ENCODE measurements around the gene SLC26A2.

DNA sequence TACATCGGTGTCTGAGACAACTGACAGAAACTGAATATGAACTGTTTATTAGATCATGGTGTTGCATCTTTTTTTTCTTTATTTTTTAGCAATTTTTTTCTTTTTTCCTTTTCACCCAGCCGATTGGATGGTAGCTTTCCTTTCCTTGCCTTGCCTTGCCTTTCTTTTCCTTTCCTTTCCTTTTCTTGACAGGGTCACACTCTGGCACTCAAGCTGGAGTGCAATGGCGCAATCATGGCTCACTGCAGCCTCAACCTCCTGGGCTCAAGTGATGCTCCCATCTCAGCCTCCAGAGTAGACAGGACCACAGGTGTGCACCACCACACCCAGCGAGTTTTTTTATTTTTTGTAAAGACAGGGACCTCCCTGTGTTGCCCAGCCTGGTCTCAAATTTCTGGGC lies 18.8 kb upstream of the SLC26A2 start:
- TF ChIP-seq, protein P1, sequence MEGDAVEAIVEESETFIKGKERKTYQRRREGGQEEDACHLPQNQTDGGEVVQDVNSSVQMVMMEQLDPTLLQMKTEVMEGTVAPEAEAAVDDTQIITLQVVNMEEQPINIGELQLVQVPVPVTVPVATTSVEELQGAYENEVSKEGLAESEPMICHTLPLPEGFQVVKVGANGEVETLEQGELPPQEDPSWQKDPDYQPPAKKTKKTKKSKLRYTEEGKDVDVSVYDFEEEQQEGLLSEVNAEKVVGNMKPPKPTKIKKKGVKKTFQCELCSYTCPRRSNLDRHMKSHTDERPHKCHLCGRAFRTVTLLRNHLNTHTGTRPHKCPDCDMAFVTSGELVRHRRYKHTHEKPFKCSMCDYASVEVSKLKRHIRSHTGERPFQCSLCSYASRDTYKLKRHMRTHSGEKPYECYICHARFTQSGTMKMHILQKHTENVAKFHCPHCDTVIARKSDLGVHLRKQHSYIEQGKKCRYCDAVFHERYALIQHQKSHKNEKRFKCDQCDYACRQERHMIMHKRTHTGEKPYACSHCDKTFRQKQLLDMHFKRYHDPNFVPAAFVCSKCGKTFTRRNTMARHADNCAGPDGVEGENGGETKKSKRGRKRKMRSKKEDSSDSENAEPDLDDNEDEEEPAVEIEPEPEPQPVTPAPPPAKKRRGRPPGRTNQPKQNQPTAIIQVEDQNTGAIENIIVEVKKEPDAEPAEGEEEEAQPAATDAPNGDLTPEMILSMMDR (conservative IDR thresholded peaks at IDR 0.05; ENCODE audit: low read length), result no peak
- no peak for TF ChIP-seq EZH2phosphoT487 (IDR thresholded peaks at IDR 0.05; ENCODE audit: borderline replicate concordance, low read depth, low read length)
